RWPE1 (cell line): Measurements from ENCODE around the gene HTR1D.

Experiments
- CTCF ChIA-PET: fragments of 350-600 bp; sonication (Branson Sonifier 250); formaldehyde crosslinking; extraction: SDS; loops from one replicate; lab custom pipeline; 2021; lab: Yijun Ruan, JAX
- POLR2A ChIA-PET: fragments of 400-600 bp; formaldehyde crosslinking; extraction: SDS; loops from one replicate; lab custom pipeline; 2020; ENCODE audit warnings: antibody characterized with exemption; ENCODE audit not compliant: low non-redundant PET; lab: Yijun Ruan, JAX
- DNase-seq: peaks from one replicate; pipeline ENCODE4 v3.0.0; 2012; ENCODE audit warnings: low spot score
- H3K27ac ChIP-seq: fragments of 450-650 bp; 2 replicates; pipeline ENCODE4 v1.5.1; 2017
- TF ChIP-seq, protein P1 (sequence below): fragments of 450-650 bp; conservative IDR thresholded peaks from 2 replicates; pipeline ENCODE4 v1.5.1; 2017; ENCODE audit warnings: low read depth, mild to moderate bottlenecking

HTR1D gene

DNA sequence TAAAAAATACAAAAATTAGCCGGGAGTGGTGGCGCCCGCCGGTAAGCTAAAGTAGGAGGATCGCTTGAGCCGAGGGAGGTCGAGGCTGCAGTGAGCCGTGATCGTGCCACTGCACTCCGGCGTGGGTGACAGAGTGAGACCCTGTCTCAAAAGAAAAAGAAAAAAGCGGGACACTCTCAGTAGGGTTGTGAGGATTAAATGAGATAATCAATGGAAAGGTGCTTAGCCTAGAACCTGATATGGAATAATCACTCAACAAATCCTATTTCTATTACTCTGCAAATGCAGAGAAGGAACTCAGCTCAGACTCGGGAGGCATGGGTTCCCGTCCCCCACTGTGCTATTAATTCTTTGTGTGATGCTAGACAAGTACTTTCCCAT is 48.1 kb downstream of the HTR1D start:
- TF ChIP-seq, protein P1, sequence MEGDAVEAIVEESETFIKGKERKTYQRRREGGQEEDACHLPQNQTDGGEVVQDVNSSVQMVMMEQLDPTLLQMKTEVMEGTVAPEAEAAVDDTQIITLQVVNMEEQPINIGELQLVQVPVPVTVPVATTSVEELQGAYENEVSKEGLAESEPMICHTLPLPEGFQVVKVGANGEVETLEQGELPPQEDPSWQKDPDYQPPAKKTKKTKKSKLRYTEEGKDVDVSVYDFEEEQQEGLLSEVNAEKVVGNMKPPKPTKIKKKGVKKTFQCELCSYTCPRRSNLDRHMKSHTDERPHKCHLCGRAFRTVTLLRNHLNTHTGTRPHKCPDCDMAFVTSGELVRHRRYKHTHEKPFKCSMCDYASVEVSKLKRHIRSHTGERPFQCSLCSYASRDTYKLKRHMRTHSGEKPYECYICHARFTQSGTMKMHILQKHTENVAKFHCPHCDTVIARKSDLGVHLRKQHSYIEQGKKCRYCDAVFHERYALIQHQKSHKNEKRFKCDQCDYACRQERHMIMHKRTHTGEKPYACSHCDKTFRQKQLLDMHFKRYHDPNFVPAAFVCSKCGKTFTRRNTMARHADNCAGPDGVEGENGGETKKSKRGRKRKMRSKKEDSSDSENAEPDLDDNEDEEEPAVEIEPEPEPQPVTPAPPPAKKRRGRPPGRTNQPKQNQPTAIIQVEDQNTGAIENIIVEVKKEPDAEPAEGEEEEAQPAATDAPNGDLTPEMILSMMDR, result no peak
- ChIA-PET CTCF (interaction anchor here (0.7 to 1.5 kb wide), 2 partner anchors 16 to 314 kb away, joined by 3 to 6 read pairs; no protein-coding TSS in a partner anchor), POLR2A (interaction anchor here (0.8 kb wide), 1 partner anchor 14 kb away, joined by 3 read pairs; no protein-coding TSS in a partner anchor)
- DNase-seq, result no peak
- H3K27ac ChIP-seq, result peak overlapping the region; percentile 95

DNA sequence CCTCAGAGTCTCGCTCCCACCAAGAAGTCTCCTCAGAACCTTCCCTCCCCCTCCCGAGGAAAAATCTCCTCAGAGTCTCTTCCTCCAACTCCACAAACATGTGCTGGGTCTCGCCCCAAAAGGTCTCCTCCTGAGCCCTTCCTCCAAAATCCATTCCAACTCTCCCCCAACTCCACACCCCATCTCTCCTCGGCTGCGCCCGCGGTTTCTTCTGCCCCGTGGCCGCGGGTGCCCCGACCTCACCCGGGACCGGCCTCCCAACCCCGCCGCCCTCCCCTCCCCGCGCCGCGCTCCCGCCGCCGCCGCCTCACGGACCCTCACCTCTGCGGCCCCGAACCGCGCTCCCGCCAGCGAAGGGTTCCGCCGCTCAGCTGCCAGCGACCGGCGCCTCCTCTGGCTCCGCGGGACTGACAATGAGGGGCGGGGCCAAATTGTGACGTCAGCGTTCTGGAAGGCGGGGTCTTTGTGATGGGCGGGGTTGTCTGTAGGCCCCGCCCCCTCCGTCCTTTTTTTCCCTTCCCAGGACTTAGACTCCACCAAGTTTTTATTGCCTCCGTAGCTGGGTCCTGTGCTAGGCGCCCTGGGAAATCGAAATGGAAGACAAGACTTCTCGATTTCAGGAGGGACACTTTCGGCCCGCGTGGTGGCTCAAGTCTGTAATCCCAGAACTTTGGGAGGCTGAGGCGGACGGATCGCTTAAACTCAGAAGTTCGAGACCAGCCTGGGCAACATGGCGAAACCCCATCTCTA is 48.7 kb downstream of the HTR1D start, which contains the start of gene LUZP1:
TSS of gene LUZP1 (minus strand) at position 412 of the 750 bp plus-strand sequence.
- TF ChIP-seq, protein P1, result no peak
- DNase-seq, result peak; percentile 85
- H3K27ac ChIP-seq, result peak within 1 kb of the TSS; percentile 95
- ChIA-PET POLR2A (interaction anchor here (0.8 kb wide), 1 partner anchor 13 kb away, joined by 3 read pairs; no protein-coding TSS in a partner anchor), CTCF (interaction anchor here (1.5 kb wide), 1 partner anchor 16 kb away, joined by 6 read pairs; no protein-coding TSS in a partner anchor)

DNA sequence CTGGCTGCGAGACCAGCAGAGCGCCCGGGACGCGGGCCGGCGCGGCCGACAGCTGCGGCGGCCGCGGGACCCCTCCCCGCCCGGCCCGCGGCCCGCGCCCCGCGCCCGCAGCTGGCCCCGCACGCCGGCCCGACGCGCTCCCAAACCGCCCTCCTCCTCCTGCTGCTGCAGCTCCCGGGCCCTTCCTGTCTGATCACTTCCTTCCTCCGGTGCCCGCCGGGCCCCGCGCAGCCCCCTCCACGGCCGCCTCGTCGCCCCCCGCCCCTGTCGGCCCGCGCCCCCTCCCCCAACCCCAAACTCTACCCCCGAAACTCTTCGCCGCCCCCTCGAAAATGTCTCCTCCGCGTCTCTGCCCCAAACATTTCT is 49.2 kb downstream of the HTR1D start:
- DNase-seq, result no peak
- TF ChIP-seq, protein P1, result no peak
- H3K27ac ChIP-seq, result peak overlapping the region; percentile 95
- CTCF ChIA-PET, result interaction anchor here (1.5 kb wide), 1 partner anchor 17 kb away, joined by 6 read pairs; no protein-coding TSS in a partner anchor
- POLR2A ChIA-PET, result interaction anchor here (0.6 to 1.2 kb wide), 2 partner anchors 41 to 137 kb away, joined by 3 read pairs; no protein-coding TSS in a partner anchor

DNA sequence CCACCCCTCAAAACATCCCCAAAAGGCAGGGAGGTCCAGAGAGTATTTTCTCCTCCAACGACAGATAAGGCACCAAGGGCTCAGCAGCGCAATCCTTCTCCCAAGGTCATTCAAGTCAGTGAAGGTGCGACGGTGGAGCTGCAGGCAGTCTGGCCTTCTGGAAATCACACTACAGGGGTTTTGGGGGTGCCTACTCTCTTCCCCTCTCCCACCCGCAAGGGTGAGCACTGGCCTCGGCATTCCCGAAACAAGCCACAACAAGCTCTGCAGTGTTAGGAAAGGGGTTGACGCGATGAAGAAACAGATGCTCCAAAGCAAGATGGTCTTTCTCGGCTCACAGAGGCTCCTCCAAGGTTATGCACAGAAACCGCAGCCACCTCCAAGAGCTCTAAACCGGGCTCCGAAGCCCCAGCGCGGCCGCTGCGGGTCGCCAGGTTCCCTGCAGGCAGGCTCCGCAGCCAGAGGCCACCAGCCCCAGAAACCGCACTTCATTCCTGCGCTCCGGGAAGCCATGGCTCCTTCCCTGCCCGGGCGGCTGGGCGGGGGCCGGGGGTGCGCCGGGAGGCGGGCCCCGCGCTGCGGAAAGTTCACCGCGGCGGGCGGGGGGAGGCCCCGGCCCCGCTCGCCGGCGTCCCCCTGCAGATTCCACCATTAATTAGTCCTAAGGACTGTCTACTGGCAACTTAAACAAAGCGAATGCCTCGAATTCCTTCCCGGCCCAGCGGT is 49.8 kb downstream of the HTR1D start:
- POLR2A ChIA-PET, result interaction anchor here (0.6 to 1.2 kb wide), 4 partner anchors 10 to 138 kb away, joined by 3 read pairs; no protein-coding TSS in a partner anchor
- TF ChIP-seq, protein P1, result no peak
- CTCF ChIA-PET, result interaction anchor here (0.6 to 1.5 kb wide), 2 partner anchors 18 to 130 kb away, joined by 3 to 6 read pairs; no protein-coding TSS in a partner anchor
- peak; percentile 84 for DNase-seq
- peak overlapping the region; percentile 95 for H3K27ac ChIP-seq

DNA sequence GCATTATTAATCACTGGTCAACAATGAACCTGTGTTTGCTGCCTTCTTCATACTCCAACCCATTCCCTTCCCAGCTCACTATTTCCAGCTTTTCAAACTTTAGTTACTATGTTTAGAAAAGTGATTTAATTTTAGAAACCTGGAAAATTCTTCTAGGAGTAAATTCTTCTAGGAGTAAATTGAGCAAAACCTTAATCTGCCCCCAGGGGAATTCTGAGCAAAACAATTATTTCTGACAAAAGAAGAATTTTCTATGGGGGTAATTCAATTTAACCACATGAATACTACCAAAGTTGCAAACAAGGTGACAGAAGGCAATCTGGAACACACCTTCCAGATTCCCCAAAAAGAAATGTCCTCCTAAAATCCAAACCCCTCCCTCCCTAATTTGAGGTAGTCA is 50.4 kb downstream of the HTR1D start:
- peak overlapping the region; percentile 95 for H3K27ac ChIP-seq
- no peak for DNase-seq
- CTCF ChIA-PET, result interaction anchor here (0.6 kb wide), 1 partner anchor 130 kb away, joined by 3 read pairs; no protein-coding TSS in a partner anchor
- POLR2A ChIA-PET, result interaction anchor here (0.6 to 1.2 kb wide), 3 partner anchors 9 to 40 kb away, joined by 3 read pairs; no protein-coding TSS in a partner anchor
- TF ChIP-seq, protein P1, result no peak

DNA sequence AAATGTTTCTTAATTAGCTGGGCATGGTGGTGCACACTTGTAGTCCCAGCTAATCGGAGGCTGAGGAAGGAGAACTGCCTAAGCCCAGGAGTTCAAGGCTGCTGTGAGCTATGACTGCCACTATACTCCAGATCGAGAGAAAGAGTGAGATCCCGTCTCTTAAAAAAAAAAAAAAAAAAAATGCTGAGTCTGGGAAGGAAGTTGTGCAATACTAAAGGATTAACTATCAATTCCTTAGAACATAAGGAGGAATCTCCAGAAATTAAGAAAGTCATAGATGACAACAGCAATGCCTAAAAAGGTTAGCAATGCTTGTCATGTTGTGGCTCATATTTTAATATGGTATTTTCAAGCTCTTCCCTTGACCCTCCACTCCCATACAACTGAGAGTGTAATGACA is 53.9 kb downstream of the HTR1D start:
- TF ChIP-seq, protein P1, result no peak
- peak overlapping the region; percentile 63 for H3K27ac ChIP-seq
- ChIA-PET POLR2A (no interaction called here), CTCF (interaction anchor here (0.6 to 1.1 kb wide), 2 partner anchors 21 to 65 kb away, joined by 3 read pairs; no protein-coding TSS in a partner anchor)
- no peak for DNase-seq
